Progenitor cell of endocrine pancreas (in vitro differentiated cells): Measurements from ENCODE around the gene GOLGA8Q. TPM values are rescaled to one million over a fixed set of nuclear protein-coding genes. Genes with fewer than 3 reads are reported as not detected.
"Not testable (repeated sequence)": the region's sequence is repeated elsewhere in the genome, so short reads cannot be mapped to it uniquely, and the experiment has no call there.

Source experiments
- DNase-seq: peaks from one replicate; pipeline ENCODE4 v3.0.0; 2021; ENCODE audit warnings: low spot score; ENCODE audit not compliant: unreplicated experiment
- H3K27ac Mint-ChIP-seq: 2 replicates; pipeline ENCODE4 v1.8.0; 2021; ENCODE audit warnings: mild to moderate bottlenecking, moderate library complexity, mixed read lengths
- H3K27me3 Mint-ChIP-seq: 2 replicates; pipeline ENCODE4 v1.8.0; 2021; ENCODE audit warnings: mixed read lengths
- H3K36me3 Mint-ChIP-seq: 2 replicates; pipeline ENCODE4 v1.8.0; 2022; ENCODE audit warnings: mixed read lengths; ENCODE audit not compliant: insufficient read depth
- H3K4me1 Mint-ChIP-seq: 2 replicates; pipeline ENCODE4 v1.8.0; 2021; ENCODE audit warnings: low read depth, mixed read lengths
- H3K4me3 Mint-ChIP-seq: 2 replicates; pipeline ENCODE4 v1.8.0; 2021; ENCODE audit warnings: low read depth, mild to moderate bottlenecking, moderate library complexity, mixed read lengths
- H3K9me3 Mint-ChIP-seq: 2 replicates; pipeline ENCODE4 v1.8.0; 2021; ENCODE audit warnings: low read depth, mixed read lengths
- total RNA-seq: library from RNA; stranded (reverse); gene quantifications from 2 replicates; pipeline ENCODE4 v1.2.1, GENCODE V29; 2021
- TF ChIP-seq, protein P1 (sequence below): fragments of 200-600 bp; sonication (generic); IDR thresholded peaks from one replicate; pipeline ENCODE4 v1.5.0; 2021; ENCODE audit warnings: antibody characterized with exemption, mild to moderate bottlenecking; ENCODE audit not compliant: unreplicated experiment

The GOLGA8Q gene
- total RNA-seq, 1 donor from 2014 or later, result not detected

DNA sequence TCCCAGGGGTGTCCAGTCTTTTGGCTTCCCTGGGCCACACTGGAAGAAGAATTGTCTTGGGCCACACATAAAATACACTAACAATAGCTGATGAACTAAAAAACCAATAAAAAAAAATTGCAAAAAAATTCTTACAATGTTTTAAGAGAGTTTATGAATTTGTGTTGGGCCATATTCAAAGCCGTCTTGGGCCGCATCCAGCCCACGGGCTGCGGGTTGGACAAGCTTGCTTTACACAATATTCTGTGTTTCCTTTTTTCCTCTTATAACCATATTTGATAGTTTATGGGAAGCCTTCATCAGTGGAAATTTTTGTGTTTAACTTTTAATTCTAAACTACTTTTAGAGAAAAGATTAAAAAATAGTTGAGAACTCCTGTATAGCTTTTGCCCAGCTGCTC, 28.9 kb downstream of the GOLGA8Q start:
- H3K9me3 Mint-ChIP-seq, H3K36me3 Mint-ChIP-seq, H3K4me3 Mint-ChIP-seq, DNase-seq, H3K27me3 Mint-ChIP-seq, H3K4me1 Mint-ChIP-seq, H3K27ac Mint-ChIP-seq: not testable (repeated sequence)

GRCh38 chr15:30598953-30599352, 47.1 kb downstream of the GOLGA8Q start:
- H3K4me1 Mint-ChIP-seq, DNase-seq, H3K27ac Mint-ChIP-seq, H3K27me3 Mint-ChIP-seq, H3K36me3 Mint-ChIP-seq, H3K9me3 Mint-ChIP-seq, H3K4me3 Mint-ChIP-seq: not testable (repeated sequence)
- TF ChIP-seq, protein P1, sequence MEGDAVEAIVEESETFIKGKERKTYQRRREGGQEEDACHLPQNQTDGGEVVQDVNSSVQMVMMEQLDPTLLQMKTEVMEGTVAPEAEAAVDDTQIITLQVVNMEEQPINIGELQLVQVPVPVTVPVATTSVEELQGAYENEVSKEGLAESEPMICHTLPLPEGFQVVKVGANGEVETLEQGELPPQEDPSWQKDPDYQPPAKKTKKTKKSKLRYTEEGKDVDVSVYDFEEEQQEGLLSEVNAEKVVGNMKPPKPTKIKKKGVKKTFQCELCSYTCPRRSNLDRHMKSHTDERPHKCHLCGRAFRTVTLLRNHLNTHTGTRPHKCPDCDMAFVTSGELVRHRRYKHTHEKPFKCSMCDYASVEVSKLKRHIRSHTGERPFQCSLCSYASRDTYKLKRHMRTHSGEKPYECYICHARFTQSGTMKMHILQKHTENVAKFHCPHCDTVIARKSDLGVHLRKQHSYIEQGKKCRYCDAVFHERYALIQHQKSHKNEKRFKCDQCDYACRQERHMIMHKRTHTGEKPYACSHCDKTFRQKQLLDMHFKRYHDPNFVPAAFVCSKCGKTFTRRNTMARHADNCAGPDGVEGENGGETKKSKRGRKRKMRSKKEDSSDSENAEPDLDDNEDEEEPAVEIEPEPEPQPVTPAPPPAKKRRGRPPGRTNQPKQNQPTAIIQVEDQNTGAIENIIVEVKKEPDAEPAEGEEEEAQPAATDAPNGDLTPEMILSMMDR, result peak; percentile 42

DNA sequence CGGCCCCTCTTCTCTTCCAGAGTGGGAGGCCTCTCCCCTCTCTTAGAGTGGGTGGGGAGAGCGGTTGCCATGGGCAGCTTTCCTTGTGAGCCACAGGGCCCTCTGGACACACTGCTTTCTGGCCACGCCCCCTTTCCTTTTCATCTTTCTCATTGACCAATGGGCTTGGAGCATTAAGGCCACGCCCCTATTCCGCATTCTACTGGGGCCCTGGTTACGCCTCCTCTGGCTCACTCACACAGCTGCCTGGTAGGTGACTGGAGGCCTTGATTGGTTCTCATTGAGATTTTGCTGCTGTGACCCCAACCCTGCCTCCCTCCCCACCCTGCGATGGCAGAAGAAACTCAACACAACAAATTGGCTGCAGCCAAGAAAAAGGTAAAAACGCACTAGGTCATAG, 51.9 kb downstream of the GOLGA8Q start, which contains the start of gene GOLGA8H:
Gene GOLGA8H, plus strand, starts transcription at position 233 of the 400 bp plus-strand sequence. Its CDS starts 98 bp downstream, at position 331.
- H3K36me3 Mint-ChIP-seq, H3K4me1 Mint-ChIP-seq, H3K27ac Mint-ChIP-seq, H3K4me3 Mint-ChIP-seq, H3K27me3 Mint-ChIP-seq, DNase-seq, H3K9me3 Mint-ChIP-seq: not testable (repeated sequence)

Other genes starting within 250 kb of the GOLGA8Q start
- gene CHRFAM7A, start 158.5 kb upstream of the GOLGA8Q start, total RNA-seq, result 0.96 and 1.1 TPM in 2 replicates
- 0.31 and 0.55 TPM in 2 replicates for gene GOLGA8R, start 137.8 kb upstream of the GOLGA8Q start, total RNA-seq
- 0.27 and 0.34 TPM in 2 replicates for gene GOLGA8H, start 52.0 kb downstream of the GOLGA8Q start, total RNA-seq